ENCODE results near the gene CCDC85B. TPM values are rescaled to one million over a fixed set of nuclear protein-coding genes. Genes with fewer than 3 reads are reported as not detected.

Gene CCDC85B
- total RNA-seq, 6 experiments from 2014 or later, result 4.9 to 19.2 (median 6.6) TPM

GRCh38 chr11:65880027-65880426 is 10.4 kb upstream of the CCDC85B start:
- Histone ChIP-seq H3K9me3 (no peaks in the 10 kb centered on the region), H3K4me1 (no peaks in the 10 kb centered on the region), H3K4me3 (no peak overlapping the region), H3K27ac (no peak overlapping the region), H3K36me3 (peaks cover 0 to 11% (median 0%) of the 10 kb centered on the region in 4 donors), H3K27me3 (no peaks in the 10 kb centered on the region)
- no peak for ATAC-seq
- TF ChIP-seq CTCF (IDR thresholded peaks at IDR 0.05) (no peak), POLR2A (IDR thresholded peaks at IDR 0.05) (no peak)
- WGBS (ENCODE audit: insufficient coverage, low coverage, low lambda C conversion rate, missing lambda C conversion rate), result 100% methylated on average over 3 of the region's 7 CpGs
- intact Hi-C loops (cut with DNase I), result loop anchor here (10.0 kb wide), 1 partner anchor 105 kb away; no protein-coding TSS in a partner anchor
- DNase-seq, result no peak

DNA sequence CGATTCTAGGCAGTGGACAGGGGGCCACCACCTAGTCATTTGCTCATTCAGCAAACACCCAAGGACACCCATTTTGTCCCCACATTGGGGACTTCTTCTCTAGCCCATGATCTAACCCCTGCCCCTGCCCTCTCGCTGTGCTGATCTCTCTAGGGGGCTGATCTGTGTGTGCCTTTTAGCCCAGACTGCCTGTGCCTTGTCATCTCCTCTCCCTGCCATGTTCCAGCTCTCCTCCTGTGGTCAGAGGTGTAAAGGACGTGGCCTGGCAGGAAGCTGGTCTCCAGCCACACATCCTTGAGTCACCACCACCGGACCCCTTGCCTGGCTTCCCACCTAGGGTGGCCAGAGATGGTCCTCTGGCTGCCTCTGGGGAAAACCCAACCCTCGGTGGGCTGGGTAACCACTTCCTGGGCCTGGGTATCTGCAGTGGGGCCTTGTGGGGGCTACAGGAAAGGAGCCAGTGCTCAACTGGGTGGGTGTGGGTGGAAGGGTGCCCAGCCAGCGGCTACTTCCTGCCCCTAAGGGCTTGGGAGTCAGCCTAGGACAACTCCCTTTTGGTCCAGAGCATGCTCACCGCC is 9.5 kb upstream of the CCDC85B start:
- intact Hi-C loops (cut with DNase I), result loop anchor here (10.0 kb wide), 1 partner anchor 104 kb away; no protein-coding TSS in a partner anchor
- no peak overlapping the region for H3K27ac ChIP-seq
- no peak for TF ChIP-seq POLR2A (IDR thresholded peaks at IDR 0.05)
- no peak for TF ChIP-seq CTCF (IDR thresholded peaks at IDR 0.05)
- peaks cover 0 to 11% (median 0%) of the 10 kb centered on the region in 4 donors for H3K36me3 ChIP-seq
- H3K4me3 ChIP-seq, result no peak overlapping the region
- H3K4me1 ChIP-seq, result no peaks in the 10 kb centered on the region
- H3K9me3 ChIP-seq, result no peaks in the 10 kb centered on the region
- ATAC-seq (no peak), DNase-seq (no peak)
- H3K27me3 ChIP-seq, result no peaks in the 10 kb centered on the region
- whole genome bisulfite sequencing (ENCODE audit: insufficient coverage, low coverage, low lambda C conversion rate, missing lambda C conversion rate), result 92% methylated on average over 2 of the region's 7 CpGs

GRCh38 chr11:65882120-65883057 is 8.1 kb upstream of the CCDC85B start:
- Histone ChIP-seq H3K9me3 (no peaks in the 10 kb centered on the region), H3K36me3 (peaks cover 0 to 11% (median 0%) of the 10 kb centered on the region in 4 donors), H3K4me3 (no peak overlapping the region), H3K4me1 (peaks cover 0 to 2% (median 0%) of the 10 kb centered on the region in 4 donors), H3K27ac (no peak overlapping the region), H3K27me3 (no peaks in the 10 kb centered on the region)
- ATAC-seq (no peak), DNase-seq (no peak)
- 79% methylated on average over 10 of the region's 30 CpGs for whole genome bisulfite sequencing (ENCODE audit: insufficient coverage, low coverage, low lambda C conversion rate, missing lambda C conversion rate)
- TF ChIP-seq CTCF (IDR thresholded peaks at IDR 0.05), result no peak
- no peak for TF ChIP-seq POLR2A (IDR thresholded peaks at IDR 0.05)
- intact Hi-C loops (cut with DNase I), result loop anchor here (10.0 kb wide), 1 partner anchor 102 kb away; no protein-coding TSS in a partner anchor

DNA sequence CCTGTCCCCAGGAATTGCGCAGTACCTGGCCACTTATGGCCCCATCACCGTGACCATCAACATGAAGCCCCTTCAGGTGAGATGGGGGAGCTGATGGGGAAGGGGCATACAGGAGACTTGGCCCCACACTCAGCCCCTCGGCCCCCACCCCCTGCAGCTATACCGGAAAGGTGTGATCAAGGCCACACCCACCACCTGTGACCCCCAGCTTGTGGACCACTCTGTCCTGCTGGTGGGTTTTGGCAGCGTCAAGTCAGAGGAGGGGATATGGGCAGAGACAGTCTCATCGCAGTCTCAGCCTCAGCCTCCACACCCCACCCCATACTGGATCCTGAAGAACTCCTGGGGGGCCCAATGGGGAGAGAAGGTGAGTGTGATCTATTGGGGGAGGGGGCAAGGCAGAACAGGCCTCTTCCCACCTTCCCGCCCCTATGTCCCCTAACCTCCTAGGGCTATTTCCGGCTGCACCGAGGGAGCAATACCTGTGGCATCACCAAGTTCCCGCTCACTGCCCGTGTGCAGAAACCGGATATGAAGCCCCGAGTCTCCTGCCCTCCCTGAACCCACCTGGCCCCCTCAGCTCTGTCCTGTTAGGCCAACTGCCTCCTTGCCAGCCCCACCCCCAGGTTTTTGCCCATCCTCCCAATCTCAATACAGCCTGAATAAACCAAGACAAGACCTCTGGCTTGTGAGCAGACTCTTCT is 7.3 kb upstream of the CCDC85B start:
- WGBS (ENCODE audit: insufficient coverage, low coverage, low lambda C conversion rate, missing lambda C conversion rate), result no CpG with 5 or more reads among the region's 13 CpGs

More for the DNA sequence above, 7.3 kb upstream of the CCDC85B start:
- Histone ChIP-seq H3K4me3 (no peak overlapping the region), H3K27ac (no peak overlapping the region), H3K4me1 (peaks cover 0 to 7% (median 2%) of the 10 kb centered on the region in 4 donors), H3K27me3 (no peaks in the 10 kb centered on the region), H3K36me3 (peaks cover 0 to 11% (median 0%) of the 10 kb centered on the region in 4 donors), H3K9me3 (no peaks in the 10 kb centered on the region)
- no peak for TF ChIP-seq CTCF (IDR thresholded peaks at IDR 0.05)
- TF ChIP-seq POLR2A (IDR thresholded peaks at IDR 0.05), result no peak
- intact Hi-C loops (cut with DNase I), result loop anchor here (10.0 kb wide), 1 partner anchor 102 kb away; no protein-coding TSS in a partner anchor
- DNase-seq (no peak), ATAC-seq (no peak)

All from right lobe of liver (tissue), 6 donors.